ENCODE data around the gene GPSM1.

- TF ChIP-seq POLR2A (IDR thresholded peaks at IDR 0.05) (no peak), CTCF (IDR thresholded peaks at IDR 0.05) (no peak)
These were observed 40.4 kb upstream of the GPSM1 start for GRCh38 chr9:136286987-136287379.
